Naive thymus-derived CD8-positive, alpha-beta T cell (primary cell): ENCODE results near the gene TXN2. TPM values are rescaled to one million over a fixed set of nuclear protein-coding genes. Genes with fewer than 3 reads are reported as not detected.
A peak's percentile ranks its signal among the peaks of the same experiment; 100 is the strongest.
"Not testable (repeated sequence)": the region's sequence is repeated elsewhere in the genome, so short reads cannot be mapped to it uniquely, and the experiment has no call there.

Source experiments
- ATAC-seq, 2 donors: fragments of 150-1000 bp; cut with Tn5 transposase in 1 of 2; sonication (Bioruptor Pico), chemical (Tn5 transposase) in 1 of 2; 1 replicate in 1 of 2; 2 replicates in 1 of 2; pipeline ENCODE4 v1.10.0; 2021; ENCODE audit warnings: mild to moderate bottlenecking in 2 of 2, moderate library complexity in 2 of 2
- POLR2A ChIA-PET: fragments of 350-600 bp; sonication (Branson Sonifier 250); formaldehyde crosslinking; loops from one replicate; lab custom pipeline; 2021; ENCODE audit warnings: antibody characterized with exemption; lab: Charles Lee
- DNase-seq, 10 donors: peaks; one replicate each; pipeline versions ENCODE4 v3.0.0 to v3.0.0-alpha.2; 2020 to 2022
- H3K27ac Mint-ChIP-seq, 10 donors: one replicate each; pipeline ENCODE4 v1.8.0; 2020 to 2022; ENCODE audit warnings: mild to moderate bottlenecking in 10 of 10, mixed read lengths in 10 of 10, moderate library complexity in 4 of 10, inconsistent platforms in 1 of 10
- H3K27me3 Mint-ChIP-seq, 5 donors: one replicate each; pipeline ENCODE4 v1.8.0; 2021 to 2022; ENCODE audit warnings: mixed read lengths in 5 of 5
- H3K36me3 Mint-ChIP-seq, 3 donors: one replicate each; pipeline ENCODE4 v1.8.0; 2020 to 2022; ENCODE audit warnings: mixed read lengths in 3 of 3, mild to moderate bottlenecking in 2 of 3, inconsistent platforms in 1 of 3
- H3K4me1 Mint-ChIP-seq, 4 donors: one replicate each; pipeline ENCODE4 v1.8.0; 2021 to 2022; ENCODE audit warnings: mixed read lengths in 4 of 4
- H3K4me3 Mint-ChIP-seq, 10 donors: one replicate each; pipeline ENCODE4 v1.8.0; 2020 to 2022; ENCODE audit warnings: mild to moderate bottlenecking in 10 of 10, mixed read lengths in 10 of 10, moderate library complexity in 6 of 10, inconsistent platforms in 1 of 10
- H3K9me3 Mint-ChIP-seq, 9 donors: one replicate each; pipeline ENCODE4 v1.8.0; 2020 to 2022; ENCODE audit warnings: mixed read lengths in 9 of 9, mild to moderate bottlenecking in 3 of 9, inconsistent platforms in 1 of 9, moderate library complexity in 1 of 9
- polyA plus RNA-seq, 3 donors: library from polyadenylated mRNA; unstranded; fragments of 300-500 nt; fragmentation: Illumina TruSeq; gene quantifications; one replicate each; pipeline ENCODE4 v1.2.3, GENCODE V29; 2021
- total RNA-seq, 8 experiments: library from RNA in 2 of 8; stranded (reverse) in 2 of 8; gene quantifications; one replicate each; pipeline ENCODE4 v1.2.3 and lab custom pipeline; 2021 to 2026

TXN2 gene
- total and polyA plus RNA-seq, 5 experiments from 2014 or later, result 40.8 to 158 (median 145) TPM

GRCh38 chr22:36464715-36465231 lies 16.7 kb downstream of the TXN2 start:
- no peak overlapping the region for H3K4me3 Mint-ChIP-seq
- peaks cover 0 to 12% (median 0%) of the 10 kb centered on the region in 3 donors for H3K36me3 Mint-ChIP-seq
- ATAC-seq, result no peak
- H3K9me3 Mint-ChIP-seq, result no peaks in the 10 kb centered on the region
- no peak for DNase-seq
- POLR2A ChIA-PET, result interaction anchor here (0.7 to 2.1 kb wide), 2 partner anchors 83 to 136 kb away, joined by 3 to 6 read pairs; no protein-coding TSS in a partner anchor
- peak overlapping the region in 1 of 10 donors; percentile 54 for H3K27ac Mint-ChIP-seq
- peaks cover 6 to 28% (median 16%) of the 10 kb centered on the region in 4 donors for H3K4me1 Mint-ChIP-seq
- H3K27me3 Mint-ChIP-seq, result no peaks in the 10 kb centered on the region

GRCh38 chr22:36463783-36464184 lies 17.7 kb downstream of the TXN2 start:
- POLR2A ChIA-PET, result interaction anchor here (0.6 to 2.1 kb wide), 3 partner anchors 83 to 148 kb away, joined by 3 to 6 read pairs (median 3); no protein-coding TSS in a partner anchor
- ATAC-seq (no peak), DNase-seq (no peak)
- Mint-ChIP-seq H3K9me3 (no peaks in the 10 kb centered on the region), H3K36me3 (peaks cover 0 to 11% (median 0%) of the 10 kb centered on the region in 3 donors), H3K4me3 (no peak overlapping the region), H3K27ac (no peak overlapping the region), H3K4me1 (peaks cover 6 to 22% (median 14%) of the 10 kb centered on the region in 4 donors), H3K27me3 (no peaks in the 10 kb centered on the region)

- peaks cover 4 to 20% (median 8%) of the 10 kb centered on the region in 4 donors for H3K4me1 Mint-ChIP-seq
- DNase-seq, result no peak
- H3K9me3 Mint-ChIP-seq, result no peaks in the 10 kb centered on the region
- peaks cover 0 to 7% (median 0%) of the 10 kb centered on the region in 3 donors for H3K36me3 Mint-ChIP-seq
- ATAC-seq, result no peak
- peak overlapping the region in 1 of 10 donors; percentile 66 for H3K27ac Mint-ChIP-seq
- POLR2A ChIA-PET, result interaction anchor here (0.6 to 1.2 kb wide), 4 partner anchors 8 to 105 kb away, joined by 3 to 5 read pairs (median 4); no protein-coding TSS in a partner anchor
- no peak overlapping the region for H3K4me3 Mint-ChIP-seq
- H3K27me3 Mint-ChIP-seq, result no peaks in the 10 kb centered on the region
These were observed 19.5 kb downstream of the TXN2 start for GRCh38 chr22:36461665-36462649.

GRCh38 chr22:36460202-36460601 lies 21.2 kb downstream of the TXN2 start:
- H3K27me3 Mint-ChIP-seq, result no peaks in the 10 kb centered on the region
- no peaks in the 10 kb centered on the region for H3K9me3 Mint-ChIP-seq
- ATAC-seq (no peak), DNase-seq (no peak)
- no peak overlapping the region for H3K4me3 Mint-ChIP-seq
- H3K36me3 Mint-ChIP-seq, result no peaks in the 10 kb centered on the region
- peaks cover 3 to 18% (median 12%) of the 10 kb centered on the region in 4 donors for H3K4me1 Mint-ChIP-seq
- POLR2A ChIA-PET, result no interaction called here
- peak overlapping the region in 3 of 10 donors; percentile 15 to 47 (median 22) for H3K27ac Mint-ChIP-seq

- peaks cover 8 to 33% (median 25%) of the 10 kb centered on the region in 4 donors for H3K4me1 Mint-ChIP-seq
- no peak for DNase-seq
- no peaks in the 10 kb centered on the region for H3K36me3 Mint-ChIP-seq
- no peaks in the 10 kb centered on the region for H3K9me3 Mint-ChIP-seq
- peak overlapping the region in 5 of 10 donors; percentile 41 to 88 (median 84) for H3K27ac Mint-ChIP-seq
- ATAC-seq, result no peak
- H3K27me3 Mint-ChIP-seq, result no peaks in the 10 kb centered on the region
- no peak overlapping the region for H3K4me3 Mint-ChIP-seq
- POLR2A ChIA-PET, result interaction anchor here (0.6 to 1.1 kb wide), 5 partner anchors 10 to 81 kb away, joined by 3 to 5 read pairs (median 3); no protein-coding TSS in a partner anchor
These were observed 23.6 kb downstream of the TXN2 start for GRCh38 chr22:36457688-36458450.

GRCh38 chr22:36456464-36456845 lies 25.0 kb downstream of the TXN2 start:
- H3K27ac Mint-ChIP-seq, result peak overlapping the region in 9 of 10 donors; percentile 88 to 96 (median 92)
- DNase-seq, result no peak
- peaks cover 15 to 42% (median 39%) of the 10 kb centered on the region in 4 donors for H3K4me1 Mint-ChIP-seq
- no peaks in the 10 kb centered on the region for H3K36me3 Mint-ChIP-seq
- POLR2A ChIA-PET, result interaction anchor here (1.0 to 5.3 kb wide), 7 partner anchors 20 to 128 kb away, joined by 3 to 41 read pairs (median 6); partner anchors contain the start of gene TXN2
- H3K4me3 Mint-ChIP-seq, result peak overlapping the region in 8 of 10 donors; percentile 2 to 79 (median 72)
- H3K27me3 Mint-ChIP-seq, result no peaks in the 10 kb centered on the region
- ATAC-seq, result no peak
- no peaks in the 10 kb centered on the region for H3K9me3 Mint-ChIP-seq

GRCh38 chr22:36455571-36456463 lies 25.6 kb downstream of the TXN2 start:
- no peaks in the 10 kb centered on the region for H3K36me3 Mint-ChIP-seq
- H3K9me3 Mint-ChIP-seq, result no peaks in the 10 kb centered on the region
- POLR2A ChIA-PET, result interaction anchor here (0.6 to 5.3 kb wide), 13 partner anchors 10 to 127 kb away, joined by 3 to 41 read pairs (median 6); partner anchors contain the start of gene TXN2
- no peaks in the 10 kb centered on the region for H3K27me3 Mint-ChIP-seq
- no peak for ATAC-seq
- H3K4me1 Mint-ChIP-seq, result peaks cover 15 to 48% (median 45%) of the 10 kb centered on the region in 4 donors
- H3K4me3 Mint-ChIP-seq, result peak overlapping the region; percentile 42 to 79 (median 71)
- no peak for DNase-seq
- peak overlapping the region; percentile 88 to 96 (median 94) for H3K27ac Mint-ChIP-seq

- H3K27me3 Mint-ChIP-seq, result no peaks in the 10 kb centered on the region
- ATAC-seq (peak; percentile 71 to 74), DNase-seq (peak; percentile 89 to 95 (median 92))
- peaks cover 15 to 54% (median 48%) of the 10 kb centered on the region in 4 donors for H3K4me1 Mint-ChIP-seq
- POLR2A ChIA-PET, result interaction anchor here (0.6 to 5.3 kb wide), 19 partner anchors 11 to 289 kb away, joined by 3 to 41 read pairs (median 6); partner anchors contain the start of genes MYH9 and TXN2
- H3K27ac Mint-ChIP-seq, result peak overlapping the region; percentile 75 to 98 (median 94)
- H3K4me3 Mint-ChIP-seq, result peak overlapping the region; percentile 72 to 87 (median 79)
- no peaks in the 10 kb centered on the region for H3K36me3 Mint-ChIP-seq
- no peaks in the 10 kb centered on the region for H3K9me3 Mint-ChIP-seq
These were observed 26.4 kb downstream of the TXN2 start for GRCh38 chr22:36454916-36455570.

GRCh38 chr22:36453855-36454378 lies 27.5 kb downstream of the TXN2 start:
- H3K36me3 Mint-ChIP-seq, result no peaks in the 10 kb centered on the region
- peak overlapping the region; percentile 85 to 98 (median 94) for H3K27ac Mint-ChIP-seq
- peak in 1 of 10 donors; percentile 19 for DNase-seq
- H3K4me1 Mint-ChIP-seq, result peaks cover 15 to 61% (median 53%) of the 10 kb centered on the region in 4 donors
- no peaks in the 10 kb centered on the region for H3K9me3 Mint-ChIP-seq
- ATAC-seq, result no peak
- H3K27me3 Mint-ChIP-seq, result no peaks in the 10 kb centered on the region
- POLR2A ChIA-PET, result interaction anchor here (0.7 to 5.3 kb wide), 14 partner anchors 11 to 788 kb away, joined by 3 to 41 read pairs (median 8); partner anchors contain the start of genes MYH9 and TXN2
- H3K4me3 Mint-ChIP-seq, result peak overlapping the region; percentile 72 to 87 (median 79)

GRCh38 chr22:36452978-36453607 lies 28.3 kb downstream of the TXN2 start:
- Mint-ChIP-seq H3K4me1 (peaks cover 17 to 67% (median 59%) of the 10 kb centered on the region in 4 donors), H3K4me3 (peak overlapping the region; percentile 38 to 83 (median 73)), H3K27ac (peak overlapping the region; percentile 72 to 98 (median 97))
- ATAC-seq, H3K9me3 Mint-ChIP-seq, H3K27me3 Mint-ChIP-seq, DNase-seq, H3K36me3 Mint-ChIP-seq: not testable (repeated sequence)
- POLR2A ChIA-PET, result interaction anchor here (0.7 to 5.3 kb wide), 8 partner anchors 10 to 125 kb away, joined by 3 to 41 read pairs (median 10); partner anchors contain the start of genes MYH9 and TXN2
